GM19467 (cell line): Measurements from ENCODE around the gene PAN2.
"Not testable (repeated sequence)": the region's sequence is repeated elsewhere in the genome, so short reads cannot be mapped to it uniquely, and the experiment has no call there.

Source experiments
- ATAC-seq: cut with Tn5 transposase; IDR thresholded peaks from one replicate; pipeline ENCODE4 v1.9.1; 2021; ENCODE audit warnings: mild to moderate bottlenecking, moderate library complexity; ENCODE audit not compliant: unreplicated experiment

Gene PAN2

GRCh38 chr12:56272468-56272867, 61.3 kb downstream of the PAN2 start:
- ATAC-seq = not testable (repeated sequence)

- ATAC-seq = no peak
Observed at GRCh38 chr12:56271031-56271430, 62.8 kb downstream of the PAN2 start.

GRCh38 chr12:56267443-56268071, 66.2 kb downstream of the PAN2 start:
- peak; percentile 10 for ATAC-seq

DNA sequence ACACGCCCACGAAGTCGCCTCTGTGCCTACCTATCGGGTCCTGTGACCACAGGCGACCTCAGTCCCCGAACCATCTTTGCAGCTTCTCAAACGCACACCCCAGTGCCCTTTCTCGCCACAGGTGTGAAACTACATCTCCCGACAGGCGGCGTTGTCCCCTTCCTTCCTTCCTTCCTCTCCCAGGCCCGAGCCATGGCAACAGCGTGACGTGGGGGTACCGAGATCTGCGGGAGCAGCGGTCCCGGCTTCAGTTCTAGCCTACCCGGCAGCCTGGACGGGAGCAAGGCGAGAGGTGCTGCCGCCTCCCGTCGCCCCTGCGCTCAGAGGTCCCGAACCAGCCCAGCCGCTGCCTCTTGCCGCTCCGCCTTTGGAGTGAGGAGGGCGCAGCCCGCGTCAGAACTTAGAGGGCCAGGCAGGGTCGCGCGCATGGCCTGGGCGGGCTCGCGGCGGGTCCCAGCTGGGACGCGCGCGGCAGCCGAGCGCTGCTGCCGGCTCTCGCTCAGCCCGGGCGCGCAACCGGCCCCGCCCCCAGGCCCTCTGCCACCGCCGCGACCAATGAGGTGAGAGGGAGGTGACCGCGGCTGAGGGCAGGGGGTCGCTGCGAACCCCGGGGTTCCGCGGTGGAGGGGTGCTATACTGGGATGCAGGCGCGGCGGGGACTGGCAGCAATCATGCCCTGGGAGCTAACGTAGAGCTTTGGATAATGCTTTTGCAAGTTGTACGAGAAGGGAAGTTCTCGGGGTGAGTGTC, 66.9 kb downstream of the PAN2 start, which contains the start of gene COQ10A:
Gene COQ10A, plus strand, starts transcription at position 250 of the 750 bp plus-strand sequence. Its CDS starts 177 bp downstream, at position 427.
- peak; percentile 81 for ATAC-seq
